ENCODE data around the gene ADGRG7.

ADGRG7 gene

GRCh38 chr3:100708989-100709841 is 99.8 kb downstream of the ADGRG7 start, which contains the start of gene TFG:
TSS of gene TFG (plus strand) at chr3:100709494. CDS start at chr3:100713686, 4,192 bp downstream.
- H3K36me3 ChIP-seq (ENCODE audit: control insufficient read depth, insufficient read depth, low read length), result peaks cover 6% of the 10 kb centered on the region
- peaks cover 15% of the 10 kb centered on the region for H3K27me3 ChIP-seq (ENCODE audit: control insufficient read depth, insufficient read depth, low read length)
- peaks cover 6% of the 10 kb centered on the region for H3K4me1 ChIP-seq (ENCODE audit: control insufficient read depth, insufficient read depth, low read length)
- H3K9me3 ChIP-seq (ENCODE audit: control insufficient read depth, insufficient read depth, low read length), result no peaks in the 10 kb centered on the region
- H3K4me3 ChIP-seq (ENCODE audit: low read depth, low read length), result peak within 1 kb of the TSS; percentile 87
- peak within 1 kb of the TSS; percentile 81 for H3K9ac ChIP-seq (ENCODE audit: low read depth, low read length)

GRCh38 chr3:100709842-100710260 is 100.5 kb downstream of the ADGRG7 start:
- Histone ChIP-seq H3K9ac (ENCODE audit: low read depth, low read length) (peak overlapping the region; percentile 81), H3K36me3 (ENCODE audit: control insufficient read depth, insufficient read depth, low read length) (peaks cover 6% of the 10 kb centered on the region), H3K4me3 (ENCODE audit: low read depth, low read length) (peak overlapping the region; percentile 87), H3K9me3 (ENCODE audit: control insufficient read depth, insufficient read depth, low read length) (no peaks in the 10 kb centered on the region), H3K4me1 (ENCODE audit: control insufficient read depth, insufficient read depth, low read length) (peaks cover 6% of the 10 kb centered on the region), H3K27me3 (ENCODE audit: control insufficient read depth, insufficient read depth, low read length) (peaks cover 15% of the 10 kb centered on the region)

- Histone ChIP-seq H3K27me3 (ENCODE audit: control insufficient read depth, insufficient read depth, low read length) (peaks cover 15% of the 10 kb centered on the region), H3K9me3 (ENCODE audit: control insufficient read depth, insufficient read depth, low read length) (no peaks in the 10 kb centered on the region), H3K9ac (ENCODE audit: low read depth, low read length) (peak overlapping the region; percentile 81), H3K36me3 (ENCODE audit: control insufficient read depth, insufficient read depth, low read length) (peaks cover 6% of the 10 kb centered on the region), H3K4me1 (ENCODE audit: control insufficient read depth, insufficient read depth, low read length) (peaks cover 6% of the 10 kb centered on the region), H3K4me3 (ENCODE audit: low read depth, low read length) (peak overlapping the region; percentile 87)
Observed at GRCh38 chr3:100710261-100710968, 101.0 kb downstream of the ADGRG7 start.

- Histone ChIP-seq H3K4me3 (ENCODE audit: low read depth, low read length) (no peak overlapping the region), H3K9me3 (ENCODE audit: control insufficient read depth, insufficient read depth, low read length) (no peaks in the 10 kb centered on the region), H3K9ac (ENCODE audit: low read depth, low read length) (no peak overlapping the region), H3K4me1 (ENCODE audit: control insufficient read depth, insufficient read depth, low read length) (peaks cover 7% of the 10 kb centered on the region), H3K27me3 (ENCODE audit: control insufficient read depth, insufficient read depth, low read length) (no peaks in the 10 kb centered on the region), H3K36me3 (ENCODE audit: control insufficient read depth, insufficient read depth, low read length) (peaks cover 6% of the 10 kb centered on the region)
Observed at GRCh38 chr3:100715176-100715575, 105.8 kb downstream of the ADGRG7 start.

GRCh38 chr3:100717063-100717462 is 107.7 kb downstream of the ADGRG7 start:
- H3K36me3 ChIP-seq (ENCODE audit: control insufficient read depth, insufficient read depth, low read length), result peaks cover 6% of the 10 kb centered on the region
- no peaks in the 10 kb centered on the region for H3K9me3 ChIP-seq (ENCODE audit: control insufficient read depth, insufficient read depth, low read length)
- H3K9ac ChIP-seq (ENCODE audit: low read depth, low read length), result no peak overlapping the region

GRCh38 chr3:100717637-100718487 is 108.5 kb downstream of the ADGRG7 start:
- Histone ChIP-seq H3K4me1 (ENCODE audit: control insufficient read depth, insufficient read depth, low read length) (peaks cover 4% of the 10 kb centered on the region), H3K4me3 (ENCODE audit: low read depth, low read length) (no peak overlapping the region), H3K9ac (ENCODE audit: low read depth, low read length) (no peak overlapping the region), H3K27me3 (ENCODE audit: control insufficient read depth, insufficient read depth, low read length) (no peaks in the 10 kb centered on the region), H3K9me3 (ENCODE audit: control insufficient read depth, insufficient read depth, low read length) (no peaks in the 10 kb centered on the region), H3K36me3 (ENCODE audit: control insufficient read depth, insufficient read depth, low read length) (peaks cover 6% of the 10 kb centered on the region)

More at GRCh38 chr3:100717063-100717462, 107.7 kb downstream of the ADGRG7 start:
- Histone ChIP-seq H3K4me1 (ENCODE audit: control insufficient read depth, insufficient read depth, low read length) (peaks cover 4% of the 10 kb centered on the region), H3K4me3 (ENCODE audit: low read depth, low read length) (no peak overlapping the region), H3K27me3 (ENCODE audit: control insufficient read depth, insufficient read depth, low read length) (no peaks in the 10 kb centered on the region)

GRCh38 chr3:100719136-100719535 is 109.7 kb downstream of the ADGRG7 start:
- Histone ChIP-seq H3K4me3 (ENCODE audit: low read depth, low read length) (no peak overlapping the region), H3K36me3 (ENCODE audit: control insufficient read depth, insufficient read depth, low read length) (no peaks in the 10 kb centered on the region), H3K27me3 (ENCODE audit: control insufficient read depth, insufficient read depth, low read length) (no peaks in the 10 kb centered on the region)

GRCh38 chr3:100720426-100720825 is 111.0 kb downstream of the ADGRG7 start:
- Histone ChIP-seq H3K9ac (ENCODE audit: low read depth, low read length) (no peak overlapping the region), H3K9me3 (ENCODE audit: control insufficient read depth, insufficient read depth, low read length) (no peaks in the 10 kb centered on the region), H3K27me3 (ENCODE audit: control insufficient read depth, insufficient read depth, low read length) (no peaks in the 10 kb centered on the region), H3K36me3 (ENCODE audit: control insufficient read depth, insufficient read depth, low read length) (no peaks in the 10 kb centered on the region), H3K4me3 (ENCODE audit: low read depth, low read length) (no peak overlapping the region), H3K4me1 (ENCODE audit: control insufficient read depth, insufficient read depth, low read length) (peaks cover 4% of the 10 kb centered on the region)

More at GRCh38 chr3:100719136-100719535, 109.7 kb downstream of the ADGRG7 start:
- H3K9me3 ChIP-seq (ENCODE audit: control insufficient read depth, insufficient read depth, low read length), result no peaks in the 10 kb centered on the region
- H3K9ac ChIP-seq (ENCODE audit: low read depth, low read length), result no peak overlapping the region
- peaks cover 4% of the 10 kb centered on the region for H3K4me1 ChIP-seq (ENCODE audit: control insufficient read depth, insufficient read depth, low read length)

GRCh38 chr3:100725935-100726513 is 116.6 kb downstream of the ADGRG7 start:
- Histone ChIP-seq H3K4me3 (ENCODE audit: low read depth, low read length) (no peak overlapping the region), H3K9ac (ENCODE audit: low read depth, low read length) (no peak overlapping the region), H3K27me3 (ENCODE audit: control insufficient read depth, insufficient read depth, low read length) (no peaks in the 10 kb centered on the region), H3K9me3 (ENCODE audit: control insufficient read depth, insufficient read depth, low read length) (no peaks in the 10 kb centered on the region), H3K4me1 (ENCODE audit: control insufficient read depth, insufficient read depth, low read length) (no peaks in the 10 kb centered on the region), H3K36me3 (ENCODE audit: control insufficient read depth, insufficient read depth, low read length) (no peaks in the 10 kb centered on the region)

- no peaks in the 10 kb centered on the region for H3K9me3 ChIP-seq (ENCODE audit: control insufficient read depth, insufficient read depth, low read length)
- no peaks in the 10 kb centered on the region for H3K4me1 ChIP-seq (ENCODE audit: control insufficient read depth, insufficient read depth, low read length)
- H3K27me3 ChIP-seq (ENCODE audit: control insufficient read depth, insufficient read depth, low read length), result no peaks in the 10 kb centered on the region
- H3K4me3 ChIP-seq (ENCODE audit: low read depth, low read length), result no peak overlapping the region
- no peak overlapping the region for H3K9ac ChIP-seq (ENCODE audit: low read depth, low read length)
- H3K36me3 ChIP-seq (ENCODE audit: control insufficient read depth, insufficient read depth, low read length), result no peaks in the 10 kb centered on the region
Observed at GRCh38 chr3:100726706-100727105, 117.3 kb downstream of the ADGRG7 start.

GRCh38 chr3:100730524-100730923 is 121.1 kb downstream of the ADGRG7 start:
- Histone ChIP-seq H3K9me3 (ENCODE audit: control insufficient read depth, insufficient read depth, low read length) (no peaks in the 10 kb centered on the region), H3K4me1 (ENCODE audit: control insufficient read depth, insufficient read depth, low read length) (peaks cover 12% of the 10 kb centered on the region), H3K4me3 (ENCODE audit: low read depth, low read length) (no peak overlapping the region), H3K9ac (ENCODE audit: low read depth, low read length) (no peak overlapping the region), H3K36me3 (ENCODE audit: control insufficient read depth, insufficient read depth, low read length) (no peaks in the 10 kb centered on the region), H3K27me3 (ENCODE audit: control insufficient read depth, insufficient read depth, low read length) (no peaks in the 10 kb centered on the region)
